HepG2 (cell line): ENCODE data around the gene CRNKL1. TPM values are rescaled to one million over a fixed set of nuclear protein-coding genes. Genes with fewer than 3 reads are reported as not detected.

ENCODE experiments used
- ATAC-seq: fragments of 200-7000 bp; cut with Tn5 transposase; 3 replicates; pipeline ENCODE4 v1.9.1; 2020; ENCODE audit warnings: mild to moderate bottlenecking, moderate library complexity
- BruUV-seq: library from RNA; stranded (reverse); fragments of 400-500 nt; replicated peaks from 2 replicates; lab custom pipeline; 2021; lab: Mats Ljungman, UMichigan
- CTCF ChIA-PET: fragments of 300-600 bp; formaldehyde crosslinking; extraction: SDS; loops from one replicate; lab custom pipeline; 2021; ENCODE audit warnings: low total read pairs, inconsistent platforms, low intra/inter-chr PET ratio; lab: Yijun Ruan, JAX
- POLR2A ChIA-PET: fragments of 350-600 bp; sonication (Branson Sonifier 250); formaldehyde crosslinking; loops from one replicate; lab custom pipeline; 2020; ENCODE audit warnings: antibody characterized with exemption, inconsistent platforms; lab: Yijun Ruan, JAX
- DNase-seq: peaks from one replicate; pipeline ENCODE4 v3.0.0-alpha.2; 2015; ENCODE audit warnings: low spot score
- FAIRE-seq: peaks from 3 replicates; lab custom pipeline; 2011; peaks lifted over from hg19 to GRCh38; lab: Jason Lieb, UNC
- H2AFZ ChIP-seq: one replicate; pipeline ENCODE4 v1.6.1; 2011; ENCODE audit warnings: low read length, inconsistent platforms
- H3K27ac ChIP-seq: fragments of 300-600 bp; 3 replicates; pipeline ENCODE4 v1.8.0; 2011; ENCODE audit warnings: mixed run types, mild to moderate bottlenecking, mixed read lengths, low read length, inconsistent platforms; ENCODE audit not compliant: insufficient read depth; ENCODE audit errors: extremely low read length
- H3K27me3 ChIP-seq, 2 experiments: fragments of 200-600 bp in 1 of 2; 2 replicates in 1 of 2; 3 replicates in 1 of 2; pipeline versions ENCODE4 v1.6.0 to v1.8.0; 2011; ENCODE audit warnings: low read length in 2 of 2, mild to moderate bottlenecking in 2 of 2, moderate library complexity in 2 of 2, inconsistent platforms in 1 of 2; ENCODE audit not compliant: insufficient read depth in 2 of 2, control insufficient read depth in 1 of 2
- H3K36me3 ChIP-seq, 2 experiments: fragments of 200-600 bp in 1 of 2; replicated peaks in 1 of 2; 2 replicates in 1 of 2; 3 replicates in 1 of 2; pipeline versions ENCODE4 v1.5.1 to v1.8.0; 2011; ENCODE audit warnings: low read length in 2 of 2, inconsistent platforms in 1 of 2; ENCODE audit not compliant: insufficient read depth in 2 of 2, control insufficient read depth in 1 of 2
- H3K4me1 ChIP-seq: 2 replicates; pipeline ENCODE4 v1.5.1; 2012; ENCODE audit warnings: low read length, inconsistent platforms; ENCODE audit not compliant: insufficient read depth
- H3K4me2 ChIP-seq: 2 replicates; pipeline ENCODE4 v1.6.0; 2011; ENCODE audit warnings: low read depth, low read length, inconsistent platforms
- H3K4me3 ChIP-seq, 3 experiments: fragments of 200-600 bp in 1 of 3; sonication (generic), shearing (Covaris generic) in 1 of 3; replicated peaks in 1 of 3; 2 replicates each; pipeline ENCODE4 v1.5.1; 2011 to 2016; ENCODE audit warnings: low read length in 3 of 3, inconsistent platforms in 2 of 3, low read depth in 2 of 3, mild to moderate bottlenecking in 2 of 3, control low read depth in 1 of 3, mixed read lengths in 1 of 3; ENCODE audit not compliant: insufficient read depth in 1 of 3
- H3K79me2 ChIP-seq: one replicate; pipeline ENCODE4 v1.6.1; 2011; ENCODE audit warnings: low read length, inconsistent platforms; ENCODE audit not compliant: insufficient read depth
- H3K9ac ChIP-seq: 2 replicates; pipeline ENCODE4 v1.6.0; 2011; ENCODE audit warnings: mild to moderate bottlenecking, low read depth, low read length, inconsistent platforms; ENCODE audit not compliant: insufficient read depth
- H3K9me3 ChIP-seq: 2 replicates; pipeline ENCODE4 v1.5.1; 2012; ENCODE audit warnings: mild to moderate bottlenecking, low read length
- H4K20me1 ChIP-seq: 2 replicates; pipeline ENCODE4 v1.6.0; 2011; ENCODE audit warnings: inconsistent platforms, mild to moderate bottlenecking, low read length, moderate library complexity; ENCODE audit not compliant: insufficient read depth
- GABPA ChIP-seq, 2 experiments: IDR thresholded peaks; 2 replicates each; pipeline ENCODE4 v1.6.1; 2011 to 2016; ENCODE audit warnings: low read depth in 2 of 2, low read length in 1 of 2, missing biosample characterization in 1 of 2, missing genetic modification characterization in 1 of 2
- HOXD1 ChIP-seq: sonication (generic); formaldehyde crosslinking; IDR thresholded peaks from 2 replicates; pipeline ENCODE4 v1.5.0; 2020; ENCODE audit warnings: missing genetic modification reagents
- KLF6 ChIP-seq: IDR thresholded peaks from 2 replicates; pipeline ENCODE4 v1.8.0; 2016; ENCODE audit warnings: missing biosample characterization, missing genetic modification reagents
- KMT2A ChIP-seq: sonication (generic); formaldehyde crosslinking; IDR thresholded peaks from 2 replicates; pipeline ENCODE4 v1.4.0; 2020; ENCODE audit warnings: missing genetic modification reagents
- REL ChIP-seq: sonication (generic); formaldehyde crosslinking; conservative IDR thresholded peaks from 2 replicates; pipeline ENCODE4 v1.8.0; 2022; ENCODE audit warnings: mild to moderate bottlenecking, missing genetic modification reagents, moderate library complexity
- RORA ChIP-seq: sonication (generic); formaldehyde crosslinking; IDR thresholded peaks from 2 replicates; pipeline ENCODE4 v1.5.0; 2020; ENCODE audit warnings: mild to moderate bottlenecking, missing genetic modification reagents, moderate library complexity
- ZNF235 ChIP-seq: sonication (generic); formaldehyde crosslinking; IDR thresholded peaks from 2 replicates; pipeline ENCODE4 v1.8.1; 2023; ENCODE audit warnings: mild to moderate bottlenecking, missing genetic modification reagents, borderline replicate concordance
- ZNF33B ChIP-seq: sonication (generic); formaldehyde crosslinking; IDR thresholded peaks from 2 replicates; pipeline ENCODE4 v1.5.1; 2020; ENCODE audit warnings: mild to moderate bottlenecking, missing genetic modification reagents
- ZNF431 ChIP-seq: sonication (generic); formaldehyde crosslinking; IDR thresholded peaks from 2 replicates; pipeline ENCODE4 v1.9.0; 2022; ENCODE audit warnings: missing genetic modification reagents, low read depth, mild to moderate bottlenecking, borderline replicate concordance
- ZNF44 ChIP-seq: sonication (generic); formaldehyde crosslinking; IDR thresholded peaks from 2 replicates; pipeline ENCODE4 v1.5.1; 2020; ENCODE audit warnings: mild to moderate bottlenecking, missing genetic modification reagents
- ZNF496 ChIP-seq: sonication (generic); formaldehyde crosslinking; IDR thresholded peaks from 2 replicates; pipeline ENCODE4 v1.8.1; 2023; ENCODE audit warnings: mild to moderate bottlenecking, moderate library complexity, missing genetic modification reagents; ENCODE audit not compliant: insufficient replicate concordance
- ZNF558 ChIP-seq: sonication (generic); formaldehyde crosslinking; IDR thresholded peaks from 2 replicates; pipeline ENCODE4 v1.9.0; 2022; ENCODE audit warnings: mild to moderate bottlenecking, missing genetic modification reagents, borderline replicate concordance
- ZNF746 ChIP-seq: sonication (generic); formaldehyde crosslinking; IDR thresholded peaks from 2 replicates; pipeline ENCODE4 v1.8.0; 2022; ENCODE audit warnings: mild to moderate bottlenecking, missing genetic modification reagents
- ZNF75D ChIP-seq: sonication (generic); formaldehyde crosslinking; IDR thresholded peaks from 2 replicates; pipeline ENCODE4 v1.8.1; 2023; ENCODE audit warnings: missing genetic modification reagents, mild to moderate bottlenecking, borderline replicate concordance
- WGBS: methylation state at CpG from one replicate; pipeline ENCODE4 v1.1.6; 2017; ENCODE audit warnings: low lambda C conversion rate; 5-methylcytosine and 5-hydroxymethylcytosine counted together
- in situ Hi-C: cut with HindIII; loops from 2 replicates; pipeline ENCODE4 v1.10.0; 2017; ENCODE audit warnings: low pct_unique_long_range_greater_than_20kb; ENCODE audit not compliant: extremely low pct_ligation_motif_present
- intact Hi-C: fragments of 100-400 bp; cut with micrococcal nuclease; formaldehyde crosslinking; loops from one replicate; pipeline ENCODE4 v1.10.0; 2022; ENCODE audit not compliant: unreplicated experiment
- polyA plus RNA-seq, 8 experiments: library from polyadenylated mRNA; depleted of rRNA in 3 of 8; stranded (reverse) in 7 of 8; unstranded in 1 of 8; fragments of >200 nt; fragmentation: Illumina TruSeq in 4 of 8; extraction: Trizol in 4 of 8; gene quantifications; 2 replicates each; pipeline versions ENCODE4 v1.2.1 to v1.2.3, GENCODE V29; 2011 to 2016; ENCODE audit warnings: low read depth in 4 of 8, missing spikeins in 1 of 8, mixed read lengths in 1 of 8; ENCODE audit not compliant: insufficient read depth in 1 of 8
- total RNA-seq, 5 experiments: library from RNA; depleted of rRNA; stranded (reverse); fragments of >200 nt; fragmentation: Illumina TruSeq; extraction: Trizol; gene quantifications; 2 replicates each; pipeline ENCODE4 v1.2.3, GENCODE V29; 2016; ENCODE audit warnings: low read depth in 1 of 5
- TF ChIP-seq, protein P1 (sequence below): sonication (generic); formaldehyde crosslinking; IDR thresholded peaks from 2 replicates; pipeline ENCODE4 v1.8.0; 2023; ENCODE audit warnings: mild to moderate bottlenecking, missing genetic modification reagents
- TF ChIP-seq, protein P2 (sequence below): sonication (generic); formaldehyde crosslinking; IDR thresholded peaks from 2 replicates; pipeline ENCODE4 v1.5.0; 2020; ENCODE audit warnings: missing genetic modification reagents

Gene CRNKL1
- total and polyA plus RNA-seq, 2 of the 13 experiments (the other 11 are each of a cell fraction or from before 2014, with no cell fraction given): 12.3 to 64.5 TPM

GRCh38 chr20:20085812-20086211 is 33.5 kb upstream of the CRNKL1 start:
- POLR2A ChIA-PET: no interaction called here
- Histone ChIP-seq H3K9me3 (no peaks in the 10 kb centered on the region), H2AFZ (no peak overlapping the region), H3K79me2 (no peaks in the 10 kb centered on the region), H3K9ac (no peak overlapping the region), H3K4me1 (0 out of 2 replicates have a peak, but pooled peaks cover 7% of the 10 kb centered on the region), H3K4me3 (no peak overlapping the region), H3K27ac (no peak overlapping the region), H4K20me1 (no peaks in the 10 kb centered on the region), H3K27me3 (peaks cover 0 to 11% of the 10 kb centered on the region in 2 experiments; a peak in 2 of 5 replicates), H3K4me2 (no peak overlapping the region), H3K36me3 (no peaks in the 10 kb centered on the region)
- FAIRE-seq (no peak), ATAC-seq (no peak), DNase-seq (no peak)
- CTCF ChIA-PET: no interaction called here
- intact Hi-C loops (no loop called here), in situ Hi-C loops (loop anchor here (10.0 kb wide), 2 partner anchors 479 to 509 kb away; no protein-coding TSS in a partner anchor)
- WGBS: 15% methylated on average over 2 of the region's 2 CpGs
- BruUV-seq: no TSS peak
- TF ChIP-seq ZNF44 (CRISPR knock-in tag): no peak
- no peak for TF ChIP-seq ZNF235 (CRISPR knock-in tag)
- no peak for TF ChIP-seq KLF6 (CRISPR knock-in tag)
- no peak for TF ChIP-seq RORA (CRISPR knock-in tag)
- TF ChIP-seq REL (CRISPR knock-in tag): no peak
- TF ChIP-seq KMT2A (CRISPR knock-in tag): no peak
- TF ChIP-seq, protein P1, sequence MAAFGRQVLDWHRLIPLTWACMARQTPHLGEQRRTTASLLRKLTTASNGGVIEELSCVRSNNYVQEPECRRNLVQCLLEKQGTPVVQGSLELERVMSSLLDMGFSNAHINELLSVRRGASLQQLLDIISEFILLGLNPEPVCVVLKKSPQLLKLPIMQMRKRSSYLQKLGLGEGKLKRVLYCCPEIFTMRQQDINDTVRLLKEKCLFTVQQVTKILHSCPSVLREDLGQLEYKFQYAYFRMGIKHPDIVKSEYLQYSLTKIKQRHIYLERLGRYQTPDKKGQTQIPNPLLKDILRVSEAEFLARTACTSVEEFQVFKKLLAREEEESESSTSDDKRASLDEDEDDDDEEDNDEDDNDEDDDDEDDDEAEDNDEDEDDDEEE (CRISPR knock-in tag): no peak
- no peak for TF ChIP-seq ZNF496 (CRISPR knock-in tag)
- TF ChIP-seq, protein P2, sequence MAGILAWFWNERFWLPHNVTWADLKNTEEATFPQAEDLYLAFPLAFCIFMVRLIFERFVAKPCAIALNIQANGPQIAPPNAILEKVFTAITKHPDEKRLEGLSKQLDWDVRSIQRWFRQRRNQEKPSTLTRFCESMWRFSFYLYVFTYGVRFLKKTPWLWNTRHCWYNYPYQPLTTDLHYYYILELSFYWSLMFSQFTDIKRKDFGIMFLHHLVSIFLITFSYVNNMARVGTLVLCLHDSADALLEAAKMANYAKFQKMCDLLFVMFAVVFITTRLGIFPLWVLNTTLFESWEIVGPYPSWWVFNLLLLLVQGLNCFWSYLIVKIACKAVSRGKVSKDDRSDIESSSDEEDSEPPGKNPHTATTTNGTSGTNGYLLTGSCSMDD (CRISPR knock-in tag): no peak
- no peak for TF ChIP-seq ZNF33B (CRISPR knock-in tag)
- no peak for TF ChIP-seq HOXD1
- no peak for TF ChIP-seq GABPA (IDR thresholded peaks at IDR 0.05; ENCODE audit: low read depth, low read length)
- no peak for TF ChIP-seq GABPA (CRISPR knock-in tag; IDR thresholded peaks at IDR 0.05; ENCODE audit: low read depth)
- no peak for TF ChIP-seq ZNF431 (CRISPR knock-in tag)
- TF ChIP-seq ZNF75D (CRISPR knock-in tag): no peak
- TF ChIP-seq ZNF558: no peak
- TF ChIP-seq ZNF746 (CRISPR knock-in tag): no peak
